WERI-Rb-1 (cell line): ENCODE data around the gene ITGA4.

ENCODE experiments used
- DNase-seq: peaks from one replicate; pipeline ENCODE4 v3.0.0-alpha.2; 2020
- H3K27ac ChIP-seq: fragments of 250-450 bp; sonication (Bioruptor Pico); 2 replicates; pipeline ENCODE4 v1.5.1; 2020; ENCODE audit warnings: mild to moderate bottlenecking, moderate library complexity
- H3K27me3 ChIP-seq: fragments of 250-450 bp; sonication (Bioruptor Pico); 2 replicates; pipeline ENCODE4 v1.5.1; 2021; ENCODE audit warnings: mild to moderate bottlenecking, low read depth, moderate library complexity; ENCODE audit not compliant: insufficient read depth, severe bottlenecking
- H3K36me3 ChIP-seq: fragments of 250-450 bp; sonication (Bioruptor Pico); 2 replicates; pipeline ENCODE4 v1.5.1; 2020; ENCODE audit warnings: mild to moderate bottlenecking, moderate library complexity
- H3K4me3 ChIP-seq: 2 replicates; pipeline ENCODE4 v1.5.1; 2011; ENCODE audit warnings: low read depth, mild to moderate bottlenecking, control low read depth, low read length
- H3K9me3 ChIP-seq: fragments of 250-450 bp; sonication (Bioruptor Pico); 2 replicates; pipeline ENCODE4 v1.5.1; 2021; ENCODE audit warnings: mild to moderate bottlenecking, moderate library complexity; ENCODE audit not compliant: severe bottlenecking
- TF ChIP-seq, protein P1 (sequence below): IDR thresholded peaks from 2 replicates; pipeline ENCODE4 v1.5.1; 2011; ENCODE audit warnings: low read depth, mild to moderate bottlenecking, control low read depth, inconsistent platforms, low read length

ITGA4 gene

DNA sequence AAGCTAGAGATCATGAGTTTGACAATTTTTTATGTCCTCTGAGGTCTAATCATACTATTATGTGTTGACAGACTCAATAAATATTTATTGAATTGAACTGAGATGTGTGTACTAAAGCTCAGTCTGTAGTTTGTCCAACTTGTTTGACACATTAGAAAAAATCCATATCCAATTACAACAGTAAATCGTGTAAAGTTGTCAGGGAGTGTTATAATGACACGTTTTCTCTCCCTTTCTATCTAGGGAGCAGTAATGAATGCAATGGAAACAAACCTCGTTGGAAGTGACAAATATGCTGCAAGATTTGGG is 28.4 kb downstream of the ITGA4 start:
- no peaks in the 10 kb centered on the region; the same call in 1 of the 2 replicates for H3K36me3 ChIP-seq
- no peaks in the 10 kb centered on the region for H3K9me3 ChIP-seq
- H3K4me3 ChIP-seq = no peak overlapping the region
- no peak overlapping the region for H3K27ac ChIP-seq
- no peak for DNase-seq
- no peaks in the 10 kb centered on the region for H3K27me3 ChIP-seq
- TF ChIP-seq, protein P1, sequence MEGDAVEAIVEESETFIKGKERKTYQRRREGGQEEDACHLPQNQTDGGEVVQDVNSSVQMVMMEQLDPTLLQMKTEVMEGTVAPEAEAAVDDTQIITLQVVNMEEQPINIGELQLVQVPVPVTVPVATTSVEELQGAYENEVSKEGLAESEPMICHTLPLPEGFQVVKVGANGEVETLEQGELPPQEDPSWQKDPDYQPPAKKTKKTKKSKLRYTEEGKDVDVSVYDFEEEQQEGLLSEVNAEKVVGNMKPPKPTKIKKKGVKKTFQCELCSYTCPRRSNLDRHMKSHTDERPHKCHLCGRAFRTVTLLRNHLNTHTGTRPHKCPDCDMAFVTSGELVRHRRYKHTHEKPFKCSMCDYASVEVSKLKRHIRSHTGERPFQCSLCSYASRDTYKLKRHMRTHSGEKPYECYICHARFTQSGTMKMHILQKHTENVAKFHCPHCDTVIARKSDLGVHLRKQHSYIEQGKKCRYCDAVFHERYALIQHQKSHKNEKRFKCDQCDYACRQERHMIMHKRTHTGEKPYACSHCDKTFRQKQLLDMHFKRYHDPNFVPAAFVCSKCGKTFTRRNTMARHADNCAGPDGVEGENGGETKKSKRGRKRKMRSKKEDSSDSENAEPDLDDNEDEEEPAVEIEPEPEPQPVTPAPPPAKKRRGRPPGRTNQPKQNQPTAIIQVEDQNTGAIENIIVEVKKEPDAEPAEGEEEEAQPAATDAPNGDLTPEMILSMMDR = no peak

DNA sequence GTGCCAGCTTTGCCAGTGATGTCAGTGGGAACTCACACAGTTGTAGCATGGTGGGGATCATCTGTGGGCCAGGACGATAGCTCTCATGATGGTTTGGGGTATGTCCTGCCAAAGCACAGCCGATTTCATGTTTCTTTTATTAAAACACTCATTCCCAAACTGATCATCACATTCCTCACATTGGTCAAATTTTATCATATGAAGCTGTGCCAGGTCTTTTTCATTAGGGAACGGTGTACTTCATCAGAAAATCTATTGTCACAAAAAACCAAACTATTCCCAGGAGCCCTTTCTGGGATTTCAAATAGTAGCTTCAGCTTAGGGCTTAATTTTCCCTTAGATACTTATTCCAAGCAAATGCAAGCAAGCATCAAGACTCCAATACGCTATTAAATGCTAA is 42.0 kb downstream of the ITGA4 start:
- no peak overlapping the region for H3K4me3 ChIP-seq
- no peaks in the 10 kb centered on the region for H3K36me3 ChIP-seq
- H3K27ac ChIP-seq = no peak overlapping the region
- H3K9me3 ChIP-seq = no peaks in the 10 kb centered on the region
- DNase-seq = no peak
- H3K27me3 ChIP-seq = no peaks in the 10 kb centered on the region
- TF ChIP-seq, protein P1 = no peak

DNA sequence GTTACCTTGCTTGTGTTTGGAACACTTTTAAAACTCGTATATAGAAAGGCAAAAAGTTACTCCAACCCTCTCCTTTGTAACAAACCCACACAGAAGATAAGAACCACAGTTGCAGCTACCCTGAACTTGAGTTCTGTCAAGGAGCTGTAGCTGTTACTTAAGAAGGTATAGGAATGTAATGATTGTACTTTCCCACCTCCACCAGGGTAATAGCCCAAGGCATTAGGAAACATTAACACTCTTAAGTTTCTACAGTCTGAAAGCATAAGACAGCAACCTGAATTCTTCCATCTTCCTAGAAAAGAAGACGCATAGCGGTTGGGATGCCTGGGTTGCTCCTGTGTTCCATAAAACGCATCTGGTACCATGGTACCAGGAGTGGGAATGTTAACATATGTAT is 43.0 kb downstream of the ITGA4 start:
- no peaks in the 10 kb centered on the region for H3K27me3 ChIP-seq
- no peaks in the 10 kb centered on the region for H3K9me3 ChIP-seq
- H3K27ac ChIP-seq = no peak overlapping the region
- no peak for DNase-seq
- H3K36me3 ChIP-seq = no peaks in the 10 kb centered on the region
- TF ChIP-seq, protein P1 = no peak
- H3K4me3 ChIP-seq = no peak overlapping the region

DNA sequence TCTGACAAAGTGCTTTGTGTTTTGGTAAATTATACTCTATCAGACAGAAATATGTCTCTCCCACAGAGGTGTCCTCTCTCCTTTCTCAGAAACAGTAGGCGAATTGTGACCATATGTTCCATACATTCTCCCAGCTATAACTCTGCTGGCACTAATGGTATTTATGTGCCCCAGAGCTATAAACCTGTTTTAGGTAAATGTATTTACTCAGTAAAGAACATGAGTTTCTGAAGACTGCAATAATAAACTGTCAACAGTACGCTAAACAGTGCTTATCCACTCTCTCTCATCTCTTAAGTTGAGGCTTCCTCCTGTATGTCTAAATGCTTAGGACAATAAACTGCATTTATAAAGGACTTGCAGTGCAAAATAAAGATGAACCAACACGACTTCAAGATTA is 58.5 kb downstream of the ITGA4 start:
- Histone ChIP-seq H3K4me3 (no peak overlapping the region), H3K36me3 (no peaks in the 10 kb centered on the region), H3K27ac (no peak overlapping the region), H3K27me3 (no peaks in the 10 kb centered on the region), H3K9me3 (no peaks in the 10 kb centered on the region)
- DNase-seq = no peak
- TF ChIP-seq, protein P1 = no peak

DNA sequence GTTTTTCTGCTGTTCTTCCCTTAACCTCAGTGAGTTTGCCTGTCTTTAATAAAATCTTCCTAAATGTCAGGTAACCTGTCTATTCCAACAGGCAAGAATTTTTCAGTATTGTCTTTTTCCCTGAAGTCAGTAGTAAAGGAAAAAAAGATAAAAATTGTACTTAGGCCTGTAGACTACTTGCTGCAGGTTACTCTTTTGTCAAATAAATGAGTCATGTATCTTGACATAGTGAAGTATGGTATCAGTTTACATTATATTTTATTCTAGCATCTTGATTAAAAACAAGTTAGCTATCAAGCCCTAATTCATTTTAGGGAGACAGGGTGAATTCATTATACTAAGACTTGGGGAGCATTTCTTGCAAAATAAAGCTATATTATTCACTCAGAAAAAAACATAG is 59.8 kb downstream of the ITGA4 start:
- H3K27ac ChIP-seq = no peak overlapping the region
- H3K4me3 ChIP-seq = no peak overlapping the region
- H3K36me3 ChIP-seq = no peaks in the 10 kb centered on the region
- TF ChIP-seq, protein P1 = no peak
- no peaks in the 10 kb centered on the region for H3K9me3 ChIP-seq
- no peaks in the 10 kb centered on the region for H3K27me3 ChIP-seq
- DNase-seq = no peak

DNA sequence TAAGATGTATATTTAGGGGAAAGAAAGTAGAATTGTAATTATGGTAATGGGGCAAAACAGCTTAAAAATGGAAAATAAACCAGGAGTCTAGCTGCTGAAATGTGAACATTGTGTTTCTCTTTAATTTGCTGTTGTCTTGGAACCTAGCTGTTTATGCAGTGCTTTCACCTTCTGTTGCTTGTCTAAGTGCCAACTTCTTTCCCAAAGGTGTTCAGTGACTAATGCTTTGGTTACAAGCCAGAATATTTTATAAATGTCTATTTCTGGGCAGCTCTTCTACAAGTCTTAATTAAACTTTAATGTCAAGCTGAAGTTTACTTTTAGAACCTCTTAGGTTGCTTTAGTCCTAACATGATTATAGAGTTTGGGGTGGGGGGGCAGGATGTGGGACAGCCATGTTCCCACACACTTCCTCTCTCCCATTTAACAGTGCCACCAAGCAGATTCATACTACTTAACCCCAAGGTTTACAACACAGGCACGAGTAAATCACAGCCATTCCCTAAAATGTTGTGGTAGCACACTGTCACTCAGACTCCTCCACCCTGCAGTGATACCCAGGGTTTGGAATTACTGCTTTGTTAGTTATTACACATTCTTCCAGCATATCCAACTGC is 60.6 kb downstream of the ITGA4 start:
- Histone ChIP-seq H3K4me3 (no peak overlapping the region), H3K27ac (no peak overlapping the region), H3K27me3 (no peaks in the 10 kb centered on the region), H3K9me3 (no peaks in the 10 kb centered on the region), H3K36me3 (no peaks in the 10 kb centered on the region)
- no peak for DNase-seq
- TF ChIP-seq, protein P1 = no peak
